ENCODE measurements around the gene CLDN18. TPM values are rescaled to one million over a fixed set of nuclear protein-coding genes. Genes with fewer than 3 reads are reported as not detected.

The CLDN18 gene
- total and polyA plus RNA-seq, 2 of the 8 experiments (the other 6 are each of a cell fraction or from before 2014, with no cell fraction given): not detected

DNA sequence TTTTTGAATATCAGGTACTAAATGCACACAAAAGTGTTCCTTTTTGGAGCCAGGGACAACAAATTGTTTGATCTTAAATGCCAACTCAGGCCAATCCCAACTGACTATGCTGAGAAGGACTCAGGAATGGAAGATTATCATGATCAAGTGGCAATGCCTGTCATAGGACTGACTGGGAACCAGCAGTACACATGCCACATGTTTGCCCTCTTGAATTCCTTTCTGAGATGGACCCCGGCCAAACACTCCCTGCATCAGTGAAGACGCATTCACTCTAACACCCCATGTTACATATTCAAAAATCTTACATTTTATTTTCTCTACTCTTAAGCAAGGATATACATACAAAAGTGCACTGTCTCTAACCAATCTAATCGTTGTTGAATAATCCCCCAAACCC, 36.1 kb downstream of the CLDN18 start:
- H3K79me1 ChIP-seq (ENCODE audit: low read depth, low read length): no peaks in the 10 kb centered on the region
- no peak overlapping the region for H3K9ac ChIP-seq (replicated peaks in 1 of 4; ENCODE audit: extremely low read depth in 1 of 4, low read depth in 3 of 4, low read length in 3 of 4)
- no peak overlapping the region for H3K4me2 ChIP-seq (ENCODE audit: insufficient read depth in 1 of 2, low read depth in 2 of 2, low read length in 2 of 2)
- no peak overlapping the region for H2BK15ac ChIP-seq (ENCODE audit: low read length)
- no peak overlapping the region for H4K91ac ChIP-seq (replicated peaks; ENCODE audit: insufficient read length, low read length)
- DNase-seq (ENCODE audit: low read depth in 1 of 2, low spot score in 2 of 2) (no peak), FAIRE-seq (no peak)
- WGBS, 2 experiments (ENCODE audit: extremely low coverage in 1 of 2, insufficient coverage in 1 of 2, insufficient read length in 1 of 2, insufficient replicate concordance in 2 of 2, low coverage in 1 of 2, low lambda C conversion rate in 2 of 2, missing lambda C conversion rate in 1 of 2): 88% methylated on average over 3 of the region's 3 CpGs; no CpG with 5 or more reads in 1 of the 2 experiments
- H3K23me2 ChIP-seq (ENCODE audit: low read depth, low read length): peaks cover 3% of the 10 kb centered on the region; the same call in 1 of the 2 replicates
- H3K23ac ChIP-seq (ENCODE audit: insufficient read length): no peak overlapping the region
- no peak overlapping the region for H4K5ac ChIP-seq (ENCODE audit: insufficient read length, low read depth, low read length)
- TF ChIP-seq POLR2A (IDR thresholded peaks at IDR 0.05; ENCODE audit: control extremely low read depth in 1 of 2, low read depth in 2 of 2, low read length in 2 of 2) (no peak), TBP (IDR thresholded peaks at IDR 0.05; ENCODE audit: low read depth, low read length) (no peak), EGR1 (IDR thresholded peaks at IDR 0.05; ENCODE audit: borderline replicate concordance, low read depth, low read length) (no peak), TCF12 (IDR thresholded peaks at IDR 0.05; ENCODE audit: low read depth, low read length) (no peak), BCL11A (IDR thresholded peaks at IDR 0.05; ENCODE audit: low read depth in 2 of 2, low read length in 2 of 2) (no peak), GABPA (IDR thresholded peaks at IDR 0.05; ENCODE audit: borderline replicate concordance, insufficient read depth, low read length) (no peak), CBX5 (IDR thresholded peaks at IDR 0.05; ENCODE audit: low read depth, low read length) (no peak), TAF7 (optimal IDR thresholded peaks at IDR 0.05; ENCODE audit: borderline replicate concordance, low read depth, low read length) (no peak)
- H2BK5ac ChIP-seq (ENCODE audit: low read depth, low read length): no peak overlapping the region
- ChIA-PET CTCF (ENCODE audit: partially characterized antibody) (interaction anchor here (1.0 kb wide), 1 partner anchor 14 kb away, joined by 3 read pairs; no protein-coding TSS in a partner anchor), POLR2A (ENCODE audit: partially characterized antibody) (no interaction called here)
- H3K56ac ChIP-seq (replicated peaks; ENCODE audit: insufficient read length, low read depth, low read length): no peak overlapping the region
- no peak overlapping the region for H3K14ac ChIP-seq (ENCODE audit: insufficient read length)
- H2AFZ ChIP-seq (ENCODE audit: low read length): no peak overlapping the region
- H3K27ac ChIP-seq (ENCODE audit: low read depth, low read length): no peak overlapping the region
- no peak overlapping the region for H3K4ac ChIP-seq (replicated peaks; ENCODE audit: insufficient read length, low read depth, low read length)
- no peak overlapping the region for H2BK12ac ChIP-seq (ENCODE audit: low read depth, low read length)
- H3K27me3 ChIP-seq (replicated peaks in 1 of 4; ENCODE audit: control insufficient read depth in 3 of 4, extremely low read depth in 1 of 4, insufficient read depth in 3 of 4, low read length in 3 of 4): no peaks in the 10 kb centered on the region
- no peak overlapping the region for H2BK120ac ChIP-seq (replicated peaks; ENCODE audit: low read depth, low read length)
- H2AK5ac ChIP-seq (ENCODE audit: low read depth, low read length): no peak overlapping the region
- no peak overlapping the region for H3K4me3 ChIP-seq (ENCODE audit: extremely low read depth in 1 of 4, insufficient read depth in 2 of 4, low read depth in 3 of 4, low read length in 4 of 4)
- no peak overlapping the region for H2BK20ac ChIP-seq (ENCODE audit: low read length)
- H3K9me3 ChIP-seq (ENCODE audit: insufficient read depth in 2 of 2, low read depth in 1 of 2, low read length in 1 of 2): no peaks in the 10 kb centered on the region
- peaks cover 2 to 9% (median 4%) of the 10 kb centered on the region in 4 experiments; a peak in 5 of 7 replicates for H3K4me1 ChIP-seq (replicated peaks in 1 of 4; ENCODE audit: control insufficient read depth in 3 of 4, insufficient read depth in 4 of 4, low read length in 3 of 4)
- no peaks in the 10 kb centered on the region for H3K79me2 ChIP-seq (ENCODE audit: control insufficient read depth in 1 of 2, insufficient read depth in 2 of 2, low read length in 2 of 2)
- H4K8ac ChIP-seq (ENCODE audit: extremely low read depth, insufficient read depth, low read length): no peak overlapping the region
- no peaks in the 10 kb centered on the region for H3K36me3 ChIP-seq (ENCODE audit: control insufficient read depth in 2 of 4, insufficient read depth in 4 of 4, low read length in 3 of 4)
- H3K18ac ChIP-seq (ENCODE audit: extremely low read depth, low read length): no peak overlapping the region
- peaks cover 0 to 2% of the 10 kb centered on the region in 2 experiments for H4K20me1 ChIP-seq (replicated peaks in 1 of 2; ENCODE audit: control insufficient read depth in 1 of 2, insufficient read depth in 2 of 2, low read length in 2 of 2)
